GM12878 (cell line): Measurements from ENCODE around the gene SLAMF8. TPM values are rescaled to one million over a fixed set of nuclear protein-coding genes. Genes with fewer than 3 reads are reported as not detected.

Experiments used
- ATAC-seq: fragments of 200-7000 bp; cut with Tn5 transposase; 3 replicates; pipeline ENCODE4 v1.9.1; 2020; ENCODE audit warnings: mild to moderate bottlenecking, moderate library complexity
- BruUV-seq: library from RNA; stranded (reverse); fragments of 400-500 nt; replicated peaks from 2 replicates; lab custom pipeline; 2021; lab: Mats Ljungman, UMichigan
- CTCF ChIA-PET: fragments of 300-600 bp; sonication (Branson Sonifier 250); formaldehyde crosslinking; extraction: SDS; loops from one replicate; lab custom pipeline; 2021; ENCODE audit warnings: inconsistent platforms; lab: Yijun Ruan, JAX
- POLR2A ChIA-PET: fragments of 350-600 bp; formaldehyde crosslinking; extraction: SDS; loops from one replicate; lab custom pipeline; 2021; ENCODE audit warnings: inconsistent platforms; lab: Charles Lee
- RAD21 ChIA-PET: fragments of 300-600 bp; sonication (Branson Sonifier 250); formaldehyde crosslinking; loops from one replicate; lab custom pipeline; 2023; ENCODE audit warnings: antibody characterized with exemption; ENCODE audit not compliant: unreplicated experiment; lab: Charles Lee
- SMC1A ChIA-PET: fragments of 300-600 bp; sonication (Branson Sonifier 250); formaldehyde crosslinking; loops from one replicate; lab custom pipeline; 2023; ENCODE audit not compliant: unreplicated experiment, uncharacterized antibody; lab: Charles Lee
- DNase-seq: peaks from one replicate; pipeline ENCODE4 v3.0.0-alpha.2; 2011; ENCODE audit warnings: low read depth, low spot score
- FAIRE-seq: peaks from 3 replicates; lab custom pipeline; 2011; peaks lifted over from hg19 to GRCh38; lab: Jason Lieb, UNC
- H2AFZ ChIP-seq: 2 replicates; pipeline ENCODE4 v1.6.0; 2011; ENCODE audit warnings: low read depth, low read length, control low read depth; ENCODE audit not compliant: control insufficient read depth
- H3K27ac ChIP-seq: 2 replicates; pipeline ENCODE4 v1.5.1; 2011; ENCODE audit warnings: control low read depth; ENCODE audit not compliant: control insufficient read depth, insufficient read depth
- H3K27me3 ChIP-seq, 2 experiments: replicated peaks in 1 of 2; 2 replicates each; pipeline versions ENCODE4 v1.6.0 to v1.6.1; 2011; ENCODE audit warnings: low read length in 1 of 2; ENCODE audit not compliant: control insufficient read depth in 2 of 2, insufficient read depth in 2 of 2
- H3K36me3 ChIP-seq, 2 experiments: 2 replicates each; pipeline ENCODE4 v1.5.1; 2011; ENCODE audit warnings: low read length in 1 of 2; ENCODE audit not compliant: control insufficient read depth in 2 of 2, insufficient read depth in 2 of 2
- H3K4me1 ChIP-seq: 2 replicates; pipeline ENCODE4 v1.6.1; 2011; ENCODE audit warnings: mild to moderate bottlenecking, low read length, moderate library complexity, mixed read lengths; ENCODE audit not compliant: control insufficient read depth, insufficient read depth
- H3K4me2 ChIP-seq: 2 replicates; pipeline ENCODE4 v1.6.0; 2011; ENCODE audit warnings: control low read depth; ENCODE audit not compliant: control insufficient read depth, insufficient read depth
- H3K4me3 ChIP-seq: fragments of 200-600 bp; sonication (generic); 2 replicates; pipeline ENCODE4 v1.5.1; 2016
- H3K79me2 ChIP-seq: 2 replicates; pipeline ENCODE4 v1.6.0; 2011; ENCODE audit warnings: low read length; ENCODE audit not compliant: control insufficient read depth, insufficient read depth
- H3K9ac ChIP-seq: 2 replicates; pipeline ENCODE4 v1.8.0; 2011; ENCODE audit warnings: low read length, control low read depth, mixed read lengths; ENCODE audit not compliant: control insufficient read depth, insufficient read depth
- H3K9me3 ChIP-seq: replicated peaks from 3 replicates; pipeline ENCODE4 v1.5.1; 2011; ENCODE audit warnings: mild to moderate bottlenecking, low read length; ENCODE audit not compliant: control insufficient read depth, insufficient read depth
- H4K20me1 ChIP-seq: 2 replicates; pipeline ENCODE4 v1.6.0; 2011; ENCODE audit not compliant: control insufficient read depth, insufficient read depth
- BACH1 ChIP-seq: fragments of 450-650 bp; IDR thresholded peaks from 2 replicates; pipeline ENCODE4 v1.6.1; 2017; ENCODE audit warnings: mild to moderate bottlenecking, borderline replicate concordance
- BHLHE40 ChIP-seq, 2 experiments: fragments of 450-650 bp in 1 of 2; IDR thresholded peaks; 2 replicates each; pipeline ENCODE4 v1.6.1; 2011 to 2017; ENCODE audit warnings: low read depth in 2 of 2, borderline replicate concordance in 1 of 2, improper control_type of control experiment in 1 of 2, low read length in 1 of 2, mild to moderate bottlenecking in 1 of 2
- CBX3 ChIP-seq: fragments of 200-600 bp; sonication (generic); IDR thresholded peaks from 2 replicates; pipeline ENCODE4 v1.6.1; 2016; ENCODE audit warnings: low read depth, borderline replicate concordance
- CREB1 ChIP-seq: IDR thresholded peaks from 2 replicates; pipeline ENCODE4 v1.6.1; 2012; ENCODE audit warnings: low read depth, mild to moderate bottlenecking, inconsistent platforms
- JUND ChIP-seq: IDR thresholded peaks from 2 replicates; pipeline ENCODE4 v1.6.1; 2012; ENCODE audit warnings: low read depth, mild to moderate bottlenecking, low read length, improper control_type of control experiment, moderate library complexity
- NFIC ChIP-seq: IDR thresholded peaks from 2 replicates; pipeline ENCODE4 v1.6.1; 2012; ENCODE audit warnings: low read depth, mild to moderate bottlenecking, inconsistent platforms, low read length, moderate library complexity
- NRF1 ChIP-seq: conservative IDR thresholded peaks from 2 replicates; pipeline ENCODE4 v1.6.1; 2011; ENCODE audit warnings: mild to moderate bottlenecking, low read depth, low read length, improper control_type of control experiment
- SKIL ChIP-seq: fragments of 450-650 bp; IDR thresholded peaks from 2 replicates; pipeline ENCODE4 v1.6.1; 2017; ENCODE audit warnings: mild to moderate bottlenecking, low read depth, inconsistent platforms; ENCODE audit not compliant: poor library complexity, severe bottlenecking
- TCF7 ChIP-seq: IDR thresholded peaks from 2 replicates; pipeline ENCODE4 v1.6.1; 2014; ENCODE audit warnings: antibody characterized with exemption, borderline replicate concordance
- WRNIP1 ChIP-seq: IDR thresholded peaks from 2 replicates; pipeline ENCODE4 v1.6.1; 2011; ENCODE audit warnings: low read depth, low read length, improper control_type of control experiment, borderline replicate concordance
- WGBS: methylation state at CpG from one replicate; pipeline ENCODE4 v1.1.6; 2016; ENCODE audit warnings: low lambda C conversion rate; ENCODE audit not compliant: insufficient replicate concordance, insufficient coverage; ENCODE audit errors: missing lambda C conversion rate; 5-methylcytosine and 5-hydroxymethylcytosine counted together
- in situ Hi-C: fragments of 300-500 bp; cut with MboI; formaldehyde crosslinking; loops from 9 replicates; pipeline ENCODE4 v1.14.3; 2018; ENCODE audit warnings: mixed read lengths
- intact Hi-C: fragments of 100-400 bp; cut with micrococcal nuclease; formaldehyde crosslinking; loops from one replicate; pipeline ENCODE4 v1.14.2; 2022; ENCODE audit not compliant: unreplicated experiment
- polyA plus RNA-seq, 11 experiments: library from polyadenylated mRNA; depleted of rRNA in 4 of 11; unstranded in 6 of 11; stranded (reverse) in 5 of 11; fragments of >200 nt; fragmentation: Nextera tagmentation in 4 of 11; fragmentation: Illumina TruSeq in 1 of 11; extraction: Ambion mirVana in 4 of 11; extraction: Trizol in 1 of 11; gene quantifications; 1 replicate in 1 of 11; 2 replicates in 10 of 11; pipeline versions ENCODE4 v1.2.1 to v1.2.3, GENCODE V29; 2011 to 2016; ENCODE audit warnings: inconsistent platforms in 2 of 11, missing spikeins in 2 of 11, low read depth in 1 of 11
- total RNA-seq, 4 experiments: library from RNA; depleted of rRNA in 3 of 4; stranded (reverse); fragments of >200 nt in 3 of 4; fragmentation: Illumina TruSeq in 1 of 4; extraction: Trizol in 1 of 4; gene quantifications; 2 replicates each; pipeline versions ENCODE4 v1.2.1 to v1.2.3, GENCODE V29; 2013 to 2021
- TF ChIP-seq, protein P1 (sequence below): IDR thresholded peaks from 2 replicates; pipeline ENCODE4 v1.6.1; 2012; ENCODE audit warnings: mild to moderate bottlenecking, low read depth, low read length

SLAMF8 gene
- total and polyA plus RNA-seq, 10 of the 15 experiments (the other 5 are each of a cell fraction or from before 2014, with no cell fraction given): 0.04 to 0.69 (median 0.10) TPM; not detected in 3

DNA sequence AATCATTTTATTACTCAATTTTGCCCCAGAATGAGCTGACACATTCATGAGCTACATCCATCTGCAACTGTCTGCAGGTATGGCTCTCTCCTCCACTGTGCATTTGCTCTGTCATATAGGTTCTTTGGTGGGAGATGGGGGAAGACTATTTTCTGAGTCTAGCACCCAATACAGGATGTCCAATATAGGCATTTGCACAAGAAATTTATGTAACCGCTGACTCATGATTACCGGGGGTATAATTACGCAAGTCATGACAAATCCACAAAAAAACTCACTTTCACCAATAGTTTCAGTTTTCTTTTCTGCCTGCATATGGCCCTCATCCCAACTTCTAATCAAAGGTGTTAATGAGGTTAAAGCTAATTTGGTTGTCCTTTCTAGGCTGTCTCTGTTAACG lies 53.3 kb downstream of the SLAMF8 start:
- H3K79me2 ChIP-seq: no peaks in the 10 kb centered on the region
- in situ Hi-C loops: no loop called here
- intact Hi-C loops: no loop called here
- H2AFZ ChIP-seq: no peak overlapping the region
- H3K9me3 ChIP-seq: no peaks in the 10 kb centered on the region
- H3K4me1 ChIP-seq: no peaks in the 10 kb centered on the region
- H4K20me1 ChIP-seq: no peaks in the 10 kb centered on the region
- no peak for FAIRE-seq
- SMC1A ChIA-PET: interaction anchor here (1.3 to 2.7 kb wide), 5 partner anchors 10 to 445 kb away, joined by 3 to 15 read pairs (median 5); no protein-coding TSS in a partner anchor
- no peak for ATAC-seq
- TF ChIP-seq BACH1: no peak
- no peak for TF ChIP-seq TCF7
- H3K9ac ChIP-seq: no peak overlapping the region
- H3K4me2 ChIP-seq: no peak overlapping the region
- no peaks in the 10 kb centered on the region for H3K27me3 ChIP-seq
- no peak overlapping the region for H3K27ac ChIP-seq
- POLR2A ChIA-PET: no interaction called here
- DNase-seq: no peak
- H3K36me3 ChIP-seq: no peaks in the 10 kb centered on the region
- CTCF ChIA-PET: interaction anchor here (1.0 to 5.0 kb wide), 6 partner anchors 9 to 128 kb away, joined by 3 to 23 read pairs (median 5); no protein-coding TSS in a partner anchor
- no TSS peak for BruUV-seq
- WGBS: 75% methylated on average over 4 of the region's 4 CpGs
- no peak overlapping the region for H3K4me3 ChIP-seq
- RAD21 ChIA-PET: interaction anchor here (1.4 kb wide), 1 partner anchor 10 kb away, joined by 4 read pairs; no protein-coding TSS in a partner anchor

- no peaks in the 10 kb centered on the region for H4K20me1 ChIP-seq
- BruUV-seq: no TSS peak
- no peak overlapping the region for H3K4me3 ChIP-seq
- RAD21 ChIA-PET: interaction anchor here (1.4 kb wide), 1 partner anchor 10 kb away, joined by 4 read pairs; no protein-coding TSS in a partner anchor
- TF ChIP-seq NRF1: no peak
- TF ChIP-seq JUND: no peak
- TF ChIP-seq CBX3: no peak
- TF ChIP-seq BHLHE40 (IDR thresholded peaks at IDR 0.05; ENCODE audit: borderline replicate concordance in 1 of 2, low read depth in 2 of 2, low read length in 1 of 2): no peak
- no peak for TF ChIP-seq NFIC
- no peak for TF ChIP-seq CREB1
- TF ChIP-seq SKIL: no peak
- no peak for TF ChIP-seq WRNIP1
- TF ChIP-seq, protein P1, sequence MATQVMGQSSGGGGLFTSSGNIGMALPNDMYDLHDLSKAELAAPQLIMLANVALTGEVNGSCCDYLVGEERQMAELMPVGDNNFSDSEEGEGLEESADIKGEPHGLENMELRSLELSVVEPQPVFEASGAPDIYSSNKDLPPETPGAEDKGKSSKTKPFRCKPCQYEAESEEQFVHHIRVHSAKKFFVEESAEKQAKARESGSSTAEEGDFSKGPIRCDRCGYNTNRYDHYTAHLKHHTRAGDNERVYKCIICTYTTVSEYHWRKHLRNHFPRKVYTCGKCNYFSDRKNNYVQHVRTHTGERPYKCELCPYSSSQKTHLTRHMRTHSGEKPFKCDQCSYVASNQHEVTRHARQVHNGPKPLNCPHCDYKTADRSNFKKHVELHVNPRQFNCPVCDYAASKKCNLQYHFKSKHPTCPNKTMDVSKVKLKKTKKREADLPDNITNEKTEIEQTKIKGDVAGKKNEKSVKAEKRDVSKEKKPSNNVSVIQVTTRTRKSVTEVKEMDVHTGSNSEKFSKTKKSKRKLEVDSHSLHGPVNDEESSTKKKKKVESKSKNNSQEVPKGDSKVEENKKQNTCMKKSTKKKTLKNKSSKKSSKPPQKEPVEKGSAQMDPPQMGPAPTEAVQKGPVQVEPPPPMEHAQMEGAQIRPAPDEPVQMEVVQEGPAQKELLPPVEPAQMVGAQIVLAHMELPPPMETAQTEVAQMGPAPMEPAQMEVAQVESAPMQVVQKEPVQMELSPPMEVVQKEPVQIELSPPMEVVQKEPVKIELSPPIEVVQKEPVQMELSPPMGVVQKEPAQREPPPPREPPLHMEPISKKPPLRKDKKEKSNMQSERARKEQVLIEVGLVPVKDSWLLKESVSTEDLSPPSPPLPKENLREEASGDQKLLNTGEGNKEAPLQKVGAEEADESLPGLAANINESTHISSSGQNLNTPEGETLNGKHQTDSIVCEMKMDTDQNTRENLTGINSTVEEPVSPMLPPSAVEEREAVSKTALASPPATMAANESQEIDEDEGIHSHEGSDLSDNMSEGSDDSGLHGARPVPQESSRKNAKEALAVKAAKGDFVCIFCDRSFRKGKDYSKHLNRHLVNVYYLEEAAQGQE: no peak
- WGBS: 73% methylated on average over 3 of the region's 3 CpGs
- no peak overlapping the region for H2AFZ ChIP-seq
- no peaks in the 10 kb centered on the region for H3K27me3 ChIP-seq
- POLR2A ChIA-PET: no interaction called here
- FAIRE-seq: no peak
- in situ Hi-C loops (no loop called here), intact Hi-C loops (no loop called here)
- CTCF ChIA-PET: interaction anchor here (1.0 to 5.0 kb wide), 5 partner anchors 9 to 127 kb away, joined by 3 to 23 read pairs (median 6); no protein-coding TSS in a partner anchor
- H3K36me3 ChIP-seq: no peaks in the 10 kb centered on the region
- H3K9ac ChIP-seq: no peak overlapping the region
- no peaks in the 10 kb centered on the region for H3K4me1 ChIP-seq
- no peak overlapping the region for H3K27ac ChIP-seq
- H3K79me2 ChIP-seq: no peaks in the 10 kb centered on the region
- no peak overlapping the region for H3K4me2 ChIP-seq
- DNase-seq: no peak
- ATAC-seq: no peak
- H3K9me3 ChIP-seq: no peaks in the 10 kb centered on the region
- SMC1A ChIA-PET: interaction anchor here (1.3 to 2.7 kb wide), 5 partner anchors 9 to 444 kb away, joined by 3 to 15 read pairs (median 5); no protein-coding TSS in a partner anchor
These were observed 53.8 kb downstream of the SLAMF8 start for GRCh38 chr1:159880430-159880829.
